ENCODE measurements around the gene KMT2B.

GRCh38 chr19:35692010-35692409 lies 25.8 kb upstream of the KMT2B start:
- no peak for TF ChIP-seq EZH2 (IDR thresholded peaks at IDR 0.05)
- TF ChIP-seq POLR2AphosphoS5 (IDR thresholded peaks at IDR 0.05; ENCODE audit: borderline replicate concordance, low read depth, low read length) = no peak

Data from SK-N-MC (cell line).